ENCODE results near the gene ZFYVE28. TPM values are rescaled to one million over a fixed set of nuclear protein-coding genes. Genes with fewer than 3 reads are reported as not detected.

ZFYVE28 gene
- total RNA-seq, 1 donor from 2014 or later, result 0.39 TPM

DNA sequence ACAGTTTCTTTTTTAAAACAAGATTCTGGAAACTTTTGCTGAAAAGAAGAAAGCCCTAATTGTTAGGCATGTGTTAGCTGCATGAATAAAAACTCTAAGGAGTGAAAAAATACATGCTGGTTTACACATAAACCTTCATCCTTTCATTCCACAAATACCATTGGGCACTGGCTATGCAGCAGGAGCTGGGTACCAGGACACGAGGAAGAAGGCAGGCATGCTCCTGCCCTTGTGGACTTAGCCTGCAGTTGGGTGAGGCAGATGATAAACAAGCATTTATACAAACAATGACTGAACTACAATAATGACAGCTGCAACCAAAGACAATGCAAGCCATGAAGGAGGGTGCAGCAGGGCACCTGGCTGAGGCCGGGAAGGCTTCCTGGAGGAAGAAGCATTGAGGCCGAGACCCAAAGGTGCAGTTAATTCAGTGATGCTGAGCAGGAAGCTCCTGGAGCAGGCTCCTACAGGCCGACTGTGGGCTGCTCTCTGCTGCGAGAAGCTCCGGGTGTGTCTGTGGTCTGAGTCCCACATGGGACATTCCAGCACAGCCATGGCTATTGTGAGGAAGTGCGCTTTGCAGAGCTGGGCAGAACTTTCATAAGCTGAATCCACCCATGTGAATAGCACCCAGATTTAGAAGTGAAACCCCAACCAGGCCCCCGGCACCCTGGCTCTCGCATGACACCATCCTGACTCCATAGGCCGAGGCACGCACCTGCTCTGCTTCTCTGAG, 112.5 kb downstream of the ZFYVE28 start:
- Histone ChIP-seq H2AFZ (replicated peaks) (no peak overlapping the region), H3K27ac (no peak overlapping the region), H3K4me3 (no peak overlapping the region), H3K4me2 (no peak overlapping the region), H3K4me1 (no peaks in the 10 kb centered on the region), H4K20me1 (ENCODE audit: low read depth) (no peaks in the 10 kb centered on the region), H3K9ac (no peak overlapping the region), H3F3A (ENCODE audit: low read depth) (no peaks in the 10 kb centered on the region), H3K79me2 (ENCODE audit: low read depth) (no peaks in the 10 kb centered on the region), H3K27me3 (no peaks in the 10 kb centered on the region), H3K36me3 (no peaks in the 10 kb centered on the region), H3K9me3 (ENCODE audit: low read depth) (peaks cover 3% of the 10 kb centered on the region)
- Mint-ChIP-seq H3K4me3 (no peak overlapping the region), H3K4me1 (no peaks in the 10 kb centered on the region), H3K36me3 (peaks cover 4% of the 10 kb centered on the region), H3K27ac (no peak overlapping the region), H3K27me3 (ENCODE audit: insufficient read depth, low read depth) (peaks cover 7% of the 10 kb centered on the region), H3K9me3 (peaks cover 23% of the 10 kb centered on the region)
- TF ChIP-seq EZH2 (IDR thresholded peaks at IDR 0.05) (no peak), EZH2phosphoT487 (IDR thresholded peaks at IDR 0.05) (no peak)
- TF ChIP-seq, protein P1, sequence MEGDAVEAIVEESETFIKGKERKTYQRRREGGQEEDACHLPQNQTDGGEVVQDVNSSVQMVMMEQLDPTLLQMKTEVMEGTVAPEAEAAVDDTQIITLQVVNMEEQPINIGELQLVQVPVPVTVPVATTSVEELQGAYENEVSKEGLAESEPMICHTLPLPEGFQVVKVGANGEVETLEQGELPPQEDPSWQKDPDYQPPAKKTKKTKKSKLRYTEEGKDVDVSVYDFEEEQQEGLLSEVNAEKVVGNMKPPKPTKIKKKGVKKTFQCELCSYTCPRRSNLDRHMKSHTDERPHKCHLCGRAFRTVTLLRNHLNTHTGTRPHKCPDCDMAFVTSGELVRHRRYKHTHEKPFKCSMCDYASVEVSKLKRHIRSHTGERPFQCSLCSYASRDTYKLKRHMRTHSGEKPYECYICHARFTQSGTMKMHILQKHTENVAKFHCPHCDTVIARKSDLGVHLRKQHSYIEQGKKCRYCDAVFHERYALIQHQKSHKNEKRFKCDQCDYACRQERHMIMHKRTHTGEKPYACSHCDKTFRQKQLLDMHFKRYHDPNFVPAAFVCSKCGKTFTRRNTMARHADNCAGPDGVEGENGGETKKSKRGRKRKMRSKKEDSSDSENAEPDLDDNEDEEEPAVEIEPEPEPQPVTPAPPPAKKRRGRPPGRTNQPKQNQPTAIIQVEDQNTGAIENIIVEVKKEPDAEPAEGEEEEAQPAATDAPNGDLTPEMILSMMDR (IDR thresholded peaks at IDR 0.05), result no peak
- DNase-seq (ENCODE audit: low spot score), result no peak

DNA sequence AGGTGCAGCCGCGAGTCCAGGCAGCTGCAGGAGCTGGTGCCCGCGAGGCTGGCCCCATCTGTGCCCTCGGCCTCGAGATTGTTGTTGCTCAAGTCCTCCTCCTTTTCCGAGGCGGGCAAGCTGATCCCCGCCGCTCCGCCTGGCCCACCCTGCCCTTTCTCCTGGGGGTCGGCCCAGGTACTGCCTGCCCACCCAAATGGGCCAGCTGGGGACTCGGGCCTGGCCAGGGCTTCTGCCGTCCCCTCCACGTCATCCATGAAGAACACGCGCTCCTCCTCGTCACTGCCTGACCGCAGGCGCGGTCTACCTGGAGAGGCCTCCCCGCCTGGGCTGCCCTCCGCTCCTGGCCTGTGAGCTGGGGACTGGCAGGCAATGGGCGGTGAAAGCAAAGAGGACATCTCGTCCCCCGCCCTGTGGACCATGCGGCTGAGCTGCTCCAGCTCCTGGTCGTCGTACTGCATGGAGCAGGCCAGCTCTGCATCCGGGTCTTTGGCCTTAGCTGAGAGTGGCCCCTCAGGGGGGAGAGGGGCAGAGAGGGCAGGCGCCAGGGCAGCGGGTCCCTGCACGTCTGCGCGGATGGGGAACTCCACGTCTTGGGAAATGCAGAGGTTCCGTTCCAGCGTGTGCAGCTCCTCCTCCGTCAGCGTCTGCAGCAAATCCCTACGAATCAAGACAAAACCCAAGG, 113.4 kb downstream of the ZFYVE28 start:
- H4K20me1 ChIP-seq (ENCODE audit: low read depth), result no peaks in the 10 kb centered on the region
- H3K36me3 ChIP-seq, result no peaks in the 10 kb centered on the region
- no peak for DNase-seq (ENCODE audit: low spot score)
- no peak overlapping the region for H2AFZ ChIP-seq (replicated peaks)
- no peak overlapping the region for H3K27ac ChIP-seq
- no peaks in the 10 kb centered on the region for H3F3A ChIP-seq (ENCODE audit: low read depth)
- Mint-ChIP-seq H3K36me3 (peaks cover 4% of the 10 kb centered on the region), H3K27me3 (ENCODE audit: insufficient read depth, low read depth) (peaks cover 7% of the 10 kb centered on the region), H3K4me3 (no peak overlapping the region), H3K4me1 (no peaks in the 10 kb centered on the region), H3K27ac (no peak overlapping the region), H3K9me3 (peaks cover 18% of the 10 kb centered on the region)
- H3K9me3 ChIP-seq (ENCODE audit: low read depth), result peaks cover 3% of the 10 kb centered on the region
- H3K4me1 ChIP-seq, result no peaks in the 10 kb centered on the region
- H3K27me3 ChIP-seq, result no peaks in the 10 kb centered on the region
- H3K4me2 ChIP-seq, result no peak overlapping the region
- no peak overlapping the region for H3K4me3 ChIP-seq
- no peak for TF ChIP-seq EZH2 (IDR thresholded peaks at IDR 0.05)
- no peak for TF ChIP-seq EZH2phosphoT487 (IDR thresholded peaks at IDR 0.05)
- TF ChIP-seq, protein P1 (IDR thresholded peaks at IDR 0.05), result no peak
- H3K9ac ChIP-seq, result no peak overlapping the region
- H3K79me2 ChIP-seq (ENCODE audit: low read depth), result no peaks in the 10 kb centered on the region

DNA sequence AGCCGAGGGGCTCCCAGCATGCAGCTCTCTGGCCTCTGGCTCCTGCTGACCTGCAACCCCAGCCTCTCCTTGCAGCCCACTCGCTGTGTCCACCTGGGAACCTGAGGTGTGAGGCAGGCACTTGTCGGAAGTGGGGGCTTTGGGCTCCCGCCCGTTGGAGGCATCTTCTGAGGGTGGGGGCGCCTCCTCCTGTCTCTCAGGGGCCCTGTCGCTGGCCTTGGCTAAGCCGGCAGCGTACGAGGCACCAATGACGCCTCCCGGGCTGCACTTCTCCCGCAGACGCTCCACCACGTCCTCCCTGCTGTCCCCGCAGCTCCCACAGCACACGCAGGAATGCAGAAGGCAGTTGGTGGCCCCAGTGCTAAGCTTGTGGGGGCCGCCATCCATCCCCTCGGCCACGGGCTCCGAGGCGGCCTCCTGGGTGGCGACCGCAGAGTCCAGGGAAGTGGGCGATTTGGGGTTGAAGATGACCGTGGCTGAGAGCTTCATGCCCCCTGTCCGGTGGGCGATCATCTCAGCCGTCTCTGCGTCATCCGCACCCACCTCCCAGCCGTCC, 114.0 kb downstream of the ZFYVE28 start:
- Mint-ChIP-seq H3K4me1 (no peaks in the 10 kb centered on the region), H3K4me3 (no peak overlapping the region), H3K36me3 (peaks cover 4% of the 10 kb centered on the region), H3K27ac (no peak overlapping the region), H3K27me3 (ENCODE audit: insufficient read depth, low read depth) (peaks cover 7% of the 10 kb centered on the region), H3K9me3 (peaks cover 17% of the 10 kb centered on the region)
- H3K79me2 ChIP-seq (ENCODE audit: low read depth), result no peaks in the 10 kb centered on the region
- no peak for DNase-seq (ENCODE audit: low spot score)
- H3K4me2 ChIP-seq, result no peak overlapping the region
- no peak overlapping the region for H3K27ac ChIP-seq
- H3K4me1 ChIP-seq, result no peaks in the 10 kb centered on the region
- peaks cover 3% of the 10 kb centered on the region for H3K9me3 ChIP-seq (ENCODE audit: low read depth)
- no peaks in the 10 kb centered on the region for H3F3A ChIP-seq (ENCODE audit: low read depth)
- no peaks in the 10 kb centered on the region for H3K27me3 ChIP-seq
- no peak overlapping the region for H3K9ac ChIP-seq
- no peak overlapping the region for H3K4me3 ChIP-seq
- TF ChIP-seq, protein P1 (IDR thresholded peaks at IDR 0.05), result no peak
- TF ChIP-seq EZH2phosphoT487 (IDR thresholded peaks at IDR 0.05) (no peak), EZH2 (IDR thresholded peaks at IDR 0.05) (no peak)
- H2AFZ ChIP-seq (replicated peaks), result no peak overlapping the region
- no peaks in the 10 kb centered on the region for H3K36me3 ChIP-seq
- H4K20me1 ChIP-seq (ENCODE audit: low read depth), result no peaks in the 10 kb centered on the region
